ENCODE results near the gene PPM1D.
A peak's percentile ranks its signal among the peaks of the same experiment; 100 is the strongest.
"Not testable (repeated sequence)": the region's sequence is repeated elsewhere in the genome, so short reads cannot be mapped to it uniquely, and the experiment has no call there.

PPM1D gene

DNA sequence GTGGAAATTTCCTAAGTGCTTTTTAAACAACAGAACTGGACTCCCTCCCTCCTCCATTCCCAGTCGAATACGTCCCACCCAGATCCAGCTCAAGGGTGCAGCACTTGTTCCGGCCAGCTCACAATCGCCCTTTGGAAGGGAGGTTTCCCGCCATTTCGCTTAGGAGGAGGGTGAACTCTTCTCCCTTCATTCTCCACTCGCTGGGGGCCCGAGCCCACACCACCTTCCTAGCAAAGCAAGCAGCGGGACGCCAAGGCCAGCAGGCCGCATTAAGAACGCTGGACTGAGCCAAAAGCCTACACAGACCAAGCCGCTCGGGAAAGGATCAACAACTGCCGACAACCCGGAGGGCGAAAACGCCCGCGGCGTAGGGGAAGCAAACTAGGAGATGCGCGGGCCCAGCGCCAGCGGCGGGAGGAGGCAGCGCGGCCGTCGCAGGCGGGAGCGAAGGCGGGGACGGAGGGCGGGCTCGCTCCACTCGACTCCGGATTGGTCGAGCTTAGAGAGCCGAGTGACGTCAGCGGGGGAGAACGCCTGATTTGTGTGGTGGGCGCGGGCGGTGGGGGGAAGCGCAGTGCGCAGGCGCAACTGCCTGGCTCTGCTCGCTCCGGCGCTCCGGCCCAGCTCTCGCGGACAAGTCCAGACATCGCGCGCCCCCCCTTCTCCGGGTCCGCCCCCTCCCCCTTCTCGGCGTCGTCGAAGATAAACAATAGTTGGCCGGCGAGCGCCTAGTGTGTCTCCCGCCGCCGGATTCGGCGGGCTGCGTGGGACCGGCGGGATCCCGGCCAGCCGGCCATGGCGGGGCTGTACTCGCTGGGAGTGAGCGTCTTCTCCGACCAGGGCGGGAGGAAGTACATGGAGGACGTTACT lies at the start of gene PPM1D:
Gene PPM1D, plus strand, starts transcription at position 574 of the 870 bp plus-strand sequence. Its CDS starts 222 bp downstream, at position 796.
- peak; percentile 98 for DNase-seq

DNA sequence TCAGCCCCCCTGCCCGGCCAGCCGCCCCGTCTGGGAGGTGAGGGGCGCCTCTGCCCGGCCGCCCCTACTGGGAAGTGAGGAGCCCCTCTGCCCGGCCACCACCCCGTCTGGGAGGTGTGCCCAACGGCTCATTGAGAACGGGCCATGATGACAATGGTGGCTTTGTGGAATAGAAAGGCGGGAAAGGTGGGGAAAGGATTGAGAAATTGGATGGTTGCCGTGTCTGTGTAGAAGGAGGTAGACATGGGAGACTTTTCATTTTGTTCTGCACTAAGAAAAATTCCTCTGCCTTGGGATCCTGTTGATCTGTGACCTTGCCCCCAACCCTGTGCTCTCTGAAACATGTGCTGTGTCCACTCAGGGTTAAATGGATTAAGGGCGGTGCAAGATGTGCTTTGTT lies 47.7 kb upstream of the PPM1D start:
- DNase-seq, result not testable (repeated sequence)

DNA sequence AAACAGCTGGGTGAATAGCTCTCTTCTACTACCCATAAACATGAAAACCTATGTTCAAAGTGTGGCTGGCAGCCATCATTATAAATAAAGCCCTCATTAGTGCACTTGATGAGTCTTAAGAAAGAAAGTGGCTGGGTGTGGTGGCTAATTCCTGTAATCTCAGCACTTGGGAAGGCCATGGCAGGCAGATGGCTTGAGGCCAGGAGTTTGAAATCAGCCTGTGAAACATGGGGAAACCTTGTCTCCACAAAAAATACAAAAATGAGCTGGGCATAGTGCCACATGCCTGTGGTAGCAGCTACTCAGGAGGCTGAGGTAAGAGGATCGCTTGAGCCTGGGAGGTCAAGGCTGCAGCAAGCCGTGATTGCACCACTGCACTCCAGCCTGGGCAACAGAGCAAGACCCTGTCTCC lies 45.6 kb upstream of the PPM1D start:
- DNase-seq, result no peak

DNA sequence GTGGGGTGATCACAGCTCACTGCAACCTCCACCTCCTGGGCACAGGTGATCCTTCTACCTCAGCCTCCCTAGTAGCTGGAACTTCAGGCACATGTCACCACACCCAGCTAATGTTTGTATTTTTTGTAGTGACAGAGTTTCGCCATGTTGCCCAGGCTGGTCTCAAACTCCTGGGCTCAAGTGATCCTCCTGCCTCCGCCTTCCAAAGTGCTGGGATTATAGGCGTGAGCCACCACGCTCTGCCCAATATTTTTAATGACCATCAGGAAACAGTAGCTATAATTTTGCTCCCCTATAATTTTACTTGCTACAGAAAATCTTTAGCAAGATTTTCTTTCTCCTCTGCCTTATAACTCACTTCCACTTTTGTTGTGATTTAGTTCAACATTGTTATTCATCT lies 44.2 kb upstream of the PPM1D start:
- no peak for DNase-seq

DNA sequence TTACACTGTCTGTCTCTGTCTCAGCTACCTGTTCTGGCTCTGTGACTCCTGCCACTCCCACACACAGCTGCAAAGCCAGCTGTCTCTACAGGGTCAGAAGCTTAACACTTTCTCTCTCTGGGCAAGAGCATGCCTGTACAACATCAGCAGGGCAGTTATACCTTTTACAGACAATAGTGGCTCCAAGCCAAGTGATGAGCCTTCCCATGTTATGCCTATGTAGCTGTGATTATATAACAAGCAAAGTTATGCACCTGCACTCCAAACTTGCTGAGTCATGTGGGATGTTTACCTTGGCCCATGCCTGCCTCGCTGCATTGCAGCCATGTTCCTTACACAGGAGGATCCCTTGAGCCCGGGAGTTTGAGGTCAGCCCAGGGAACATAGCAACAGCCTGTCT lies 42.2 kb upstream of the PPM1D start:
- DNase-seq, result peak; percentile 61

DNA sequence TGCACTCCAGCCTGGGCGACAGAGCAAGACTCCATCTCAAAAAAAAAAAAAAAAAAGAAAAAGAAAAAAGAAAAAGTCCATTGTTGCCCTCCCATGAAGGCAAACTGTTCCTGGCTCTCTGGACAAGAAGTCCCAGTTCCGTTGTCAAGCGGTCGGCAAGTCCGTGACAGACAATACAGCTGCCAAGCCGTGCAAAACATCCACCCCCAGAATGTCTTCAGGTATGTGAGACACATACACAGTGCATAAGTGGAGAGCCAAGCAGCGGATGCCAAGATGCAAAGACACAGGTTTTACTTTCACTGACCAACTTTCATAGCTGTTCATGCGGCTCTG lies 40.4 kb upstream of the PPM1D start:
- no peak for DNase-seq

DNA sequence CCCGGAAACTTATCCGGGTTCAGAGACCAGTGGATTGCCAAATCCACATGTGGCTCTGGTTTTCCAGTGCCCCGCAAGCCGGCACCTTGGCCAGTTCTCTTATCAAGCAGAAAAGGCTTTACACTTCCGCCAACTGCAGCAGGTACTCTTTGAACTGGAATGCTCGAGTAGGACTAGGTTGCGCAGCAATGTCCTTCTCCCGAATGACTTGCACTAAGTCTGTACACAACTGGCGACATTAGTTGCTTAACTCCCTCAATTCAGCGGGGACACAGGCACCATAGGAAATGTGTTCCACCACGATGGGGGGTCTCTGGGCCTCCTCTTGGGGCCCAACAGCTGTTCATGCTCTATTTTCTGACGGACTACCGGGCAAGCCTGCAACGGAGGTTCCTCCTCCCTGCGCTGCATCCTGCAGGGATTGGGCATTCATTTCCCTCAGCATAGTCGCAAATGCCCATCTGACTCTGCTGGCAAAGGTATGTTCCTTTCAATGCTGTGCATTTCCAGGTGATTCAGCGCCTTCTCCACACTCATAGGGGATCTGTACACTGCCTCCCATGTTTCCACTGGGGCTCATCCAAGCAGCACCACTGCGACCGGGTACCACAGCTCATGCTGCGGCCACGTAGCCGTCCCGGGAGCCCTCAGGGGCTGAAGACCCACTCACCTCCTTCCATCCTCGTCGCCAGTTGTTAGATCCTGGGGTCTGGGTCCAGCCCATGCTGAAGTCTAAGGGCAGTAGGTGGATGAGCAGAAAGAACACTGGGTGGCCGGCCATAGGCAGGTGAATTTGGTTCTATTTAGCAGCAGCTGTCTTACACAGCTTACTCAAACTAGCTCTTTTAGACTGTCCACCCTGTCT lies 39.8 kb upstream of the PPM1D start:
- peak; percentile 13 for DNase-seq

DNA sequence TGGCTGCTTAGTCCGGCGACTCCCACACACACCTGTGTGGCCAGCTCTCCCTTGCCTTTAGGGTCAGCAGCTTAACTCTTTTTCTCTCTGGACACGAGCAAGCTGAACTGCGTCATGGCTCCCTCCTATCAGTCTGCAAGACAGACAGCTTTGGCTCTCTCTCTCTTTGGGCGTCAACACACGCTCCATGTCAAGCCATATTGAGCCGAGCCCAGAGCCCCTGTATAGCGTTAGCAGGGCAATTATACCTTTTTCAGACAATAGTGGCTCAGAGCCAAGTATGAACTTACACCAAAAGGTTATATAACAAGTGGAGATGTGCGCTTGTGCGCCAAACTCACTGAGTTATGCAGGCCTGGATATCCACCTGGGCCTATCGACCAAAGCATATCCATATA lies 39.1 kb upstream of the PPM1D start:
- no peak for DNase-seq

DNA sequence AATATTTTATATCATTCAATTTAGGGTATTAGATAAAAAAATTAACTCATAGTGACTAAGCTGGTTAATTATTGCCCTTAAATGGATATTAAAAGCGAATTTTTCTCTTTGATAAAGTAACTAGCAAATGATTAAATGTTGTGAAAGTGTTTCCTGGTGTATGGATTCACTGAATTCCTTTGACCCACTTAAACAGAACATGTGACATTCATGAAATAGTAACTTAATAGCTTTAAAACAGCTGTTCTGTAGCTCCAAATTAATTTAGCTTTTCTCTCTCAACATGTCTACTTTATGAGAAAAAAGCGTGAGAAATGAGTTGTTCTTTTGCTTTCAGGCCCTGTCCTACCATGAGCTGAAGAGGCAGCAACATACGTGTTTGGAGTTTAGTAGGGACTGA lies 37.6 kb upstream of the PPM1D start:
- DNase-seq, result no peak

DNA sequence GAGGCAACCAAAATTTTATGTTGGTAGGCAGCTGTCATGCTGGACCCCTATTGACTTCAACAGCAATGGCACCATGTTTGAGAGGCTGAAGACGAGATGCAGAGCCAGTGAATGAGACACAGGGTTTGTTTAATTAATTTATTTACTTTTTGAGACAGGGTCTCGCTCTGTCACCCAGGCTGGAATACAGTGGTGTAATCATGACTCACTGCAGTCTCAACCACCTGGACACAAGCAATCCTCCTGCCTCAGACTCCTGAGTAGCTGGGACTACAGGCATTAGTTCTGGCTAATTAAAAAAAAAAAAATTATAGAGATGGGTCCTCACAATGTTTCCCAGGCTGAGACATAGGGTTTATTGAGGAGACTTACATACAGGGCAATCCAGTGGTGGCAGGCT lies 36.2 kb upstream of the PPM1D start:
- peak; percentile 61 for DNase-seq

DNA sequence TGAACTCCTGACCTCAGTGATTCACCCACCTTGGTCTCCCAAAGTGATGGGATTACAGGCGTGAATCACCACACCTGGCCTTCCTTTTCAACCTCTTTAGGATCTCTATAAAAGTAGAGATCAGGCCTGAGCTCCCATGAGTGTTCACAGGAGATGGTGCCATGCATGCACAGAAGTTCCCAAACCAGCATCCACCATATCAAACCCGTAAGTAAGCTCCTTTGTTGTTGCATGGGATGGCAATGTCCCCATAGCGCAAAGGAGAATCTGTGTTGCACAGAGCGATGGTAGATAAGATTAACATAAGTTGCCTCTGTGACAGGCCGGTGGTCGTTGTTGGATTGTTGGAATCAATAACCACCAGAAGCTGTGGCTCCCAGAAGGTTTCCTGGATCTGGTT lies 34.8 kb upstream of the PPM1D start:
- DNase-seq, result no peak

DNA sequence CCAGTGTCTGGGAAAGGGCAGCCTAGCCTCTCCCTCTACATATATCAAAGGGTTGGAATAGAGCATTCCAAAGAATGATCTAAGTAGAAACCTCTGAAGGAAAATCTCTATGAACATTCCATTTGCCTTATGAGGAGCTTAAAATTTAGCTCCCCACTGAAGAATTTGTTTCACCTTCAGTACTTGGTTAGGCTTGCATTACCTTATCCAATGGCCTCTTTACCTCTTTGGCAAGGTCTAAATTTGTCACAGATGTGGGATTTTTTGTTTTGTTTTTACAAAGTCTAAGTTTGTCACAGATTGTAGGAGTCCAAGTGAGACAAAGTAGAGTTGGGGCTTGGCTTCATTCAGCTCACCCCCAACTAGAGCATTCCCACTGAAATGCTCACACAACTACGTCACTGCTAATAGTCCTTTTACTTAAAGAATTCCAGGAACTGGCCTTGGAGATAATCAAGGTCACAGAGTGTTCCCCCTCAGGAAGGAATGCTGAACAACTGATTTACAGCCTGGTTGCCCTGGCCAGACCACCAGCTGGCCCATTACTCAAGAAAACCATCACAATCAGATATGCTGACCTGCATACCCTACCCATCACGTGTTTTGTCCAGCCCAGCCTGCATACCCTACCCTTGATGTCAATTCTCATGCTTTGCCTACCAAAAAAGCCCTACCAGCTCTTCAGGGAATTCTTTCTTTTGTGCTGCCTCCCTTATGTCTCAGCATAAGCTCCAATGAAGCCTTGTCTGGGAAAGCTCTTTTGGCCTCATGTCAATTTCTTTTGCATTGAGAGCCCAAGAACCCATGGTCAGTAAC lies 26.5 kb upstream of the PPM1D start:
- DNase-seq, result no peak

DNA sequence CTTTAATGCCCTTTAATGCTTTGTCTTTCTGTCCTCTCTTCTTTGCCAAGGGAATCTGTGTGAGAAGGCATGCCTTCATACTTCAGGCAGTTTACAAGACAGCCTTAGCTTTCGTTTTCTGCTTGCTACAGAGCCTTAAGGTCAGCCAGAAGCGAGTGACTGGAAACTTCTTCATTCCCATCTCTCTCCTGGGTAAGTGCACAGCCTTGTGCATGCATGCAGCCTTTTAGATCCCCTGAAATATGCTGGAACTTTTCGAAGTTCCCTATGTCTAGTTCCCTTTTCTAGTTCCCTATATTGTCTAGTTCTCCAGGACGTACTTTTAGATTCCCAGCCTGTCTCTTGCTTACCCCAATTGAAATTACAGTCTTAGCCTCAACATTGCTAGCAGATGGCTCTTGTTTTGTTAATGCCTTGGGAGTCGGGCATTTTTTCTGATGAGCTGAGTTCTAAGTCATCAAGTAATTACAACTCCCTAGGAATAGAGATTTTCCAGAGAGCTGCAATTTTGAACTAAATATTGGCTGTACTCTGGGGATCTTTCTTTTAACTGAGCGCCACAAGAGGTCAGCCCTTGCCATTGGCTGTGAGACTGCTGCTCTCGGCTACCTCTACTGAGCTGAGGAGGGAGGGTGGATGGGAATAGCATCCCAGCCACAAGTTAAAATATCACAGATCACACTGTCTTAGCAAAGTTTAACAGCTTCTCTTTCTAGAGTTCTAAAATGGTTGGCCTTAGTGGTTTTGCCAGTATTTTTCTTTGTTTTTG lies 22.7 kb upstream of the PPM1D start:
- DNase-seq, result peak; percentile 9

DNA sequence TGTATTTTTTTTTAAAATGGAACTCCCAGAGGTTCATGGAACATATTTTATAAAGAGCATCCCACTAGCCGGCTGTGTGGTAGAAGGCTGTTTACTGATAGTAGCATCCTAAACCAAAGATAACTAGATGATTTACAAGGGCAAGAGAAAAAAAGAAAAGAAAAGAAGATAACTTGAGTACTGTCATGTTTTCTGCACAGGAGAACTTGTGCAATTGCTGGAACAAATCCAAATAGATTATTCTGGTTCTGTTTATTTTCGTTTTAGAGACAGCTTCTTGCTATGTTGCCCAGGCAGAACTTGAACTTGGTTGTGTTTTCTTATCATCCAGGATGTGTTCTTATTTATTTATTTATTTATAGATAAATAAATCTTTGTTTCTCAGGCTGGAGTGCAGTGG lies 20.9 kb upstream of the PPM1D start:
- DNase-seq, result no peak

DNA sequence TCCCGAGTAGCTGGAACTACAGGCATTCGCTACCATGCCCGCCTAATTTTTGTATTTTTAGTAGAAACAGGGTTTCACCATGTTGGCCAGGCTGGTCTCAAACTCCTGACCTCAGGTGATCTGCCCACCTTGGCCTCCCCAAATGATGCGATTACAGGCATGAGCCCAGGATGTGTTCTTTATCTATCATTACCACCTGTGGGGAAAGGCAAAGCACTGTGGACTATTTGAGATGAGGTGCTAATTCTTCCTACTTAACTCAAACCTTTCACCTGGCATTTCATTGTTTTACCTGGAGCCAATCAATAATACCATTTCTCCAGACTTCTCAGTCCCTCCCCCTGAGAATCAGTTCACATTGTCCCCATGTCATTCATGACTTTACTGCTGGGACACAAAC lies 20.4 kb upstream of the PPM1D start:
- DNase-seq, result no peak

DNA sequence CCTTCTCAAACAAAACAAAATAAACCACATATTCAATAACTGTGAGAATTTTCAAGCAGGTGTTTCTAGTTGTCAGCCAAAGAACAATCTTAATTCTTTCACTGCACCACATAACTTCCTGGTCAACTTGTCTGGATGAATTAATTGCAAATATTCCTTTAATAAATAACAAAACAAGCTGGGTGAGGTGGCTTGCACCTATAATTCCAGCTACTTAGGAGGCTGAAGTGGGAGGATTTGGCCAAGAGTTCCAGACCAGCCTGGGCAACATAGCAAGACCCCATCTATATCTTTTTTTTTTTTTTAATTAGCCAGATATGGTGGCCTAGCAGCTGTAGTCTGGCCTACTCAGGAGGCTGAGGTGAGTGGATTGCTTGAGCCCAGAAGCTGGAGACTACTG lies 17.0 kb upstream of the PPM1D start:
- DNase-seq, result no peak

DNA sequence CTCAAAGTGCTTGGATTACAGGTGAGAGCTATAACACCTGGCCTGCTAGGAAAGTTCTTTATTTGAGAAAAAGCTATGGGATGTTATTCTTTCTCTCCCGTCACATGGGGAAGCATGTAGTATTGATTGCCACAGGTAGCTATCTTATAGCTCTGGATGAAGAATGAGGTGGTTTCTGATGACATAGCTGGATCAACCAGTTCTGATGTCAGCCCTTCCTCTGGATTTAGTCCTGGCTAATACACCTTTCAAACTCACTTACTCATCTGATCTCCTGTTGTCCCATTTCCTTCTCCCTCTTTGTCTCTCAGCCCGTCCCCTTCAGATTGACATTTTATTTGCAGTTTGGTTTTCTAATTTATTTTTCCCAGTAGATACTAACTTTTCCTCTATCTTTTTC lies 14.1 kb upstream of the PPM1D start:
- peak; percentile 55 for DNase-seq

DNA sequence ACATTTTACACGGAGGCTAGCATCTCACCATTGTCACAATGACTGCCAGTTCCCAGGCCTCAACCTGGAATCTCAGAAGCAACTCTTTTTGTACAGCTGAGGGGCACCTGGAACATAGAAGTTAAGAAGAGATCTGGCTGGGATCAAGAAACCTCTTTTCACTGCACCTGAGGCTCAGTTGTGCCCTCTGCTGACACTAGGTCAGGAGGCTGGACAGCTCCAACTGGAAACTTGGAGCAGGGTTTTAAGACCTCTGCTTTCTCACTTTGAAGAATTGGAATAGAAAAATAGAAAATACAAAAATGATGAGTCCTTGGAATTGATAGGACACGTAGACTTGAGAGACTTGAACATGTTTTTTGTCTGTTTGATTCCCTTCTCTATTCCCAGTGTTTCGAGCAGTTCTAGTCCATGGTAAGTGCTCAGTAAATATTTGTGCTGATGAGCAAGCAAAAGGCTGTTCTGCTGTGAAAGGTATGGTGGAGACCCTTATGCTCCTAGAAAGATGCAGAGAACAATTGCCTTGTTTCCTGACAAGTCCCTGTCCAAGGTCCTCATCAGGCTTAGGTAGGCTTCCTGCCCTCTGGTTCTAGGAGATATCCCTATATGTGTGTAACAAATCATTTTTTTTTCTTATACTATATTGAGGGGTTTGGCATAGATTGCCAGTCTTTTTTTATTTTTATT lies 13.6 kb upstream of the PPM1D start:
- DNase-seq, result peak; percentile 82

DNA sequence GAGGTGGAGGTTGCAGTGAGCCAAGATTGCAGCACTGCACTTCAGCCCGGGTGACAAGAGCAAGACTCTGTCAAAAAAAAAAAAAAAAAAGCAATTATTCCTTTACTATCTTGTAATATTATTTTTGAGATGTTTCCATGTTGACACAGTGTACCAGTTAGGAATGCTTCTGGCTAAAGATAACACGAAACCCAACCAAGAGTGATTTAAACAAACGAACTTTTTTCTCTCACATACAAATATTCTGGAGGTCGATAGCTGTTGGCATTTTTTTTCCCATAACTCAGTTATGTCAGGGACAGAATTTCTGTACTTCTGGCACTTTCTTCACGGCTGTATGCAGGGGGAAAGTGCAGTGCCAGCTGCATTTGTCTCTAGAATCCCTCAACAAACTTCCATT lies 9.9 kb upstream of the PPM1D start:
- no peak for DNase-seq

DNA sequence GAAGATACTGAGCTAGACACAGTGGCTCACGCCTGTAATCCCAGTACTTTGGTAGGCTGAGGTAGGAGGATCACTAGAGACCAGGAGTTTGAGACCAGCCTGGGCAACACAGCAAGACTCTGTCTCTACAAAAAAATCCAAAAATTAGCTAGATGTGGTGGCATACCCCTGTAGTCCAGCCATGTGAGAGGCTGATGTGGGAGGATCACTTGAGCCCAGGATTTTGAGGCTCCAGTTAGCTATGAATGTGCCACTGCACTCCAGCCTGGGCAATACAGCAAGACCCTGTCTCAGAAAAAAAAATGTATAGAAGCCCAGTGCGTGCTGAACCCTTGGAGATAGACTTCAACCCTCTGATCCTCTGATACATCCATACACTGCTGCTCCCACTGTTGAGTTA lies 7.2 kb upstream of the PPM1D start:
- DNase-seq, result no peak

DNA sequence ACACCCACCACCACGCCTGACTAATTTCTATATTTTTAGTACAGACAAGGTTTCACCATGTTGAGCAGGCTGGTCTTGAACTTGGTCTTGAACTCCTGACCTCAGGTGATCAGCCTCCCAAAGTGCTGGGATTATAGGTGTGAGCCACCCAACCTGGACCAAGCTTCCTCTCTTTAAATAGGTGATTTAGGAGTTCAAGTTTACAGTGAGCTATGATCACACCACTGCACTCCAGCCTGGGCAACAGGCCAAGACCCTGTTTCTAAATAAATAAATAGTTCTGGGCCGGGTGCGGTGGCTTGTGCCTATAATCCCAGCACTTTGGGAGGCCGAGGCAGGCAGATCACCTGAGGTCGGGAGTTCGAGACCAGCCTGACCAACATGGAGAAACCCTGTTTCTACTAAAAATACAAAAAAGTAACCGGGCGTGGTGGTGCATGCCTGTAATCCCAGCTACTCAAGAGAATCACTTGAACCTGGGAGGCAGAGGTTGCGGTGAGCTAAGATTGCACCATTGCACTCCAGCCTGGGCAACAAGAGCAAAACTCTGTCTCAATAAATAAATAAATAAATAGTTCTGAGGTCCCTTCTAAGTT lies 6.5 kb upstream of the PPM1D start:
- peak; percentile 36 for DNase-seq

All from DMS53 (cell line).